Measurements from ENCODE around the gene ZNF580. TPM values are rescaled to one million over a fixed set of nuclear protein-coding genes. Genes with fewer than 3 reads are reported as not detected.

The ZNF580 gene
- total and polyA plus RNA-seq, 2 of the 13 experiments (the other 11 are each of a cell fraction or from before 2014, with no cell fraction given) = 4.4 to 6.0 TPM

GRCh38 chr19:55605207-55605636, 35.6 kb upstream of the ZNF580 start (continued):
- TF ChIP-seq, protein P1, sequence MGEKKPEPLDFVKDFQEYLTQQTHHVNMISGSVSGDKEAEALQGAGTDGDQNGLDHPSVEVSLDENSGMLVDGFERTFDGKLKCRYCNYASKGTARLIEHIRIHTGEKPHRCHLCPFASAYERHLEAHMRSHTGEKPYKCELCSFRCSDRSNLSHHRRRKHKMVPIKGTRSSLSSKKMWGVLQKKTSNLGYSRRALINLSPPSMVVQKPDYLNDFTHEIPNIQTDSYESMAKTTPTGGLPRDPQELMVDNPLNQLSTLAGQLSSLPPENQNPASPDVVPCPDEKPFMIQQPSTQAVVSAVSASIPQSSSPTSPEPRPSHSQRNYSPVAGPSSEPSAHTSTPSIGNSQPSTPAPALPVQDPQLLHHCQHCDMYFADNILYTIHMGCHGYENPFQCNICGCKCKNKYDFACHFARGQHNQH (CRISPR knock-in tag; IDR thresholded peaks at IDR 0.05) = 0 out of 2 replicates have a peak, but pooled peaks have one; percentile 30
- peak; percentile 58; the same call in 1 of the 2 replicates for TF ChIP-seq TFDP1 (CRISPR knock-in tag; IDR thresholded peaks at IDR 0.05; ENCODE audit: borderline replicate concordance)
- TF ChIP-seq AKAP8 (CRISPR knock-in tag; IDR thresholded peaks at IDR 0.05) = peak; percentile 81
- peak; percentile 90 for TF ChIP-seq KDM2A (CRISPR knock-in tag; IDR thresholded peaks at IDR 0.05; ENCODE audit: borderline replicate concordance, low read depth)
- TF ChIP-seq, protein P2, sequence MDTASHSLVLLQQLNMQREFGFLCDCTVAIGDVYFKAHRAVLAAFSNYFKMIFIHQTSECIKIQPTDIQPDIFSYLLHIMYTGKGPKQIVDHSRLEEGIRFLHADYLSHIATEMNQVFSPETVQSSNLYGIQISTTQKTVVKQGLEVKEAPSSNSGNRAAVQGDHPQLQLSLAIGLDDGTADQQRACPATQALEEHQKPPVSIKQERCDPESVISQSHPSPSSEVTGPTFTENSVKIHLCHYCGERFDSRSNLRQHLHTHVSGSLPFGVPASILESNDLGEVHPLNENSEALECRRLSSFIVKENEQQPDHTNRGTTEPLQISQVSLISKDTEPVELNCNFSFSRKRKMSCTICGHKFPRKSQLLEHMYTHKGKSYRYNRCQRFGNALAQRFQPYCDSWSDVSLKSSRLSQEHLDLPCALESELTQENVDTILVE (CRISPR knock-in tag; IDR thresholded peaks at IDR 0.05) = peak; percentile 95
- 0 out of 2 replicates have a peak, but pooled peaks have one; percentile 44 for TF ChIP-seq ZNF414 (CRISPR knock-in tag; IDR thresholded peaks at IDR 0.05)
- TF ChIP-seq KAT8 (CRISPR knock-in tag; IDR thresholded peaks at IDR 0.05) = peak; percentile 70; the same call in 1 of the 2 replicates
